ENCODE data around the gene FOXO3. TPM values are rescaled to one million over a fixed set of nuclear protein-coding genes. Genes with fewer than 3 reads are reported as not detected.

Gene FOXO3
- total RNA-seq, 1 experiment from 2014 or later, result 22.1 TPM

GRCh38 chr6:108651340-108652227 lies 90.9 kb downstream of the FOXO3 start:
- no CpG with 5 or more reads among the region's 9 CpGs for WGBS (ENCODE audit: extremely low coverage, insufficient read length, low lambda C conversion rate)
- no peak overlapping the region for H3K27ac ChIP-seq (ENCODE audit: insufficient read length, low read depth, low read length)
- no peak overlapping the region for H2BK20ac ChIP-seq (ENCODE audit: low read depth, low read length, poor library complexity, severe bottlenecking)
- peaks cover 2% of the 10 kb centered on the region; the same call in 1 of the 2 replicates for H3K79me2 ChIP-seq (ENCODE audit: insufficient read depth, low read length)
- no peaks in the 10 kb centered on the region for H3K79me1 ChIP-seq (ENCODE audit: insufficient read depth, low read depth, low read length, poor library complexity, severe bottlenecking)
- no peak overlapping the region for H3K9ac ChIP-seq (ENCODE audit: extremely low read depth, insufficient read length, low read length)
- Mint-ChIP-seq H3K27me3 (ENCODE audit: low read depth) (no peaks in the 10 kb centered on the region), H3K4me1 (peaks cover 35 to 37% of the 10 kb centered on the region in 2 experiments), H3K27ac (no peak overlapping the region), H3K36me3 (ENCODE audit: insufficient read depth in 1 of 3, low read depth in 3 of 3) (no peaks in the 10 kb centered on the region; a peak in 1 of 7 replicates), H3K9me3 (no peaks in the 10 kb centered on the region), H3K4me3 (no peak overlapping the region)
- H3K23me2 ChIP-seq (ENCODE audit: insufficient read length, low read depth, low read length, poor library complexity, severe bottlenecking), result no peaks in the 10 kb centered on the region
- no peaks in the 10 kb centered on the region for H3K9me3 ChIP-seq (ENCODE audit: control insufficient read depth, low read depth, low read length)
- no peaks in the 10 kb centered on the region for H3K27me3 ChIP-seq (ENCODE audit: insufficient read depth, low read length)
- no peak overlapping the region for H2BK5ac ChIP-seq (ENCODE audit: insufficient read length, low read length)
- no peak overlapping the region for H3T11ph ChIP-seq (ENCODE audit: low read length)
- H2BK15ac ChIP-seq (ENCODE audit: low read depth, low read length), result no peak overlapping the region
- H3K56ac ChIP-seq (ENCODE audit: insufficient read length, low read depth, low read length), result no peak overlapping the region
- no peak overlapping the region for H3K4me2 ChIP-seq (ENCODE audit: insufficient read depth, insufficient read length, low read length)
- no peak overlapping the region for H4K91ac ChIP-seq (ENCODE audit: insufficient read length, low read depth, low read length)
- H4K20me1 ChIP-seq (ENCODE audit: control insufficient read depth, insufficient read depth, insufficient read length), result no peaks in the 10 kb centered on the region
- H2AFZ ChIP-seq (ENCODE audit: low read length), result no peak overlapping the region
- H4K8ac ChIP-seq (replicated peaks; ENCODE audit: insufficient read length, low read depth, low read length), result no peak overlapping the region
- no peak overlapping the region for H2BK120ac ChIP-seq (ENCODE audit: low read depth, low read length, poor library complexity, severe bottlenecking)
- no peak overlapping the region for H3K23ac ChIP-seq (ENCODE audit: insufficient read length, low read depth, low read length)
- no peak overlapping the region for H3K4ac ChIP-seq (ENCODE audit: low read depth, low read length)
- H3K4me1 ChIP-seq (ENCODE audit: insufficient read depth, low read length), result no peaks in the 10 kb centered on the region; the same call in 1 of the 2 replicates
- no peak overlapping the region for H2BK12ac ChIP-seq (ENCODE audit: insufficient read length, low read depth, low read length)
- H3K18ac ChIP-seq (ENCODE audit: insufficient read length, low read depth, low read length), result no peak overlapping the region
- no peak for DNase-seq
- no peak for TF ChIP-seq CTCF (conservative IDR thresholded peaks at IDR 0.05)
- H4K5ac ChIP-seq (ENCODE audit: insufficient read length, low read depth, low read length), result no peak overlapping the region
- H2AK5ac ChIP-seq (ENCODE audit: insufficient read length, low read length), result no peak overlapping the region
- no peak overlapping the region for H3K14ac ChIP-seq (ENCODE audit: insufficient read depth, low read length)
